Measurements from ENCODE around the gene CUL4A.
A peak's percentile ranks its signal among the peaks of the same experiment; 100 is the strongest.
"Not testable (repeated sequence)": the region's sequence is repeated elsewhere in the genome, so short reads cannot be mapped to it uniquely, and the experiment has no call there.

The CUL4A gene

GRCh38 chr13:113209336-113209758 lies at the start of gene CUL4A:
Gene CUL4A (plus strand): TSS chr13:113209613. CDS start chr13:113209628, 15 bp downstream.
- peak; percentile 72 for DNase-seq

- DNase-seq, result no peak
Measured at GRCh38 chr13:113159701-113160100, 49.7 kb upstream of the CUL4A start.

GRCh38 chr13:113160983-113161382 lies 48.4 kb upstream of the CUL4A start:
- no peak for DNase-seq

- no peak for DNase-seq
Measured at GRCh38 chr13:113161433-113161832, 48.0 kb upstream of the CUL4A start.

- DNase-seq, result not testable (repeated sequence)
Measured at GRCh38 chr13:113161975-113162374, 47.4 kb upstream of the CUL4A start.

GRCh38 chr13:113162783-113163685 lies 46.4 kb upstream of the CUL4A start:
- DNase-seq, result no peak

GRCh38 chr13:113164492-113164891 lies 44.9 kb upstream of the CUL4A start:
- no peak for DNase-seq

- DNase-seq, result no peak
Measured at GRCh38 chr13:113166266-113166665, 43.1 kb upstream of the CUL4A start.

GRCh38 chr13:113166681-113167080 lies 42.7 kb upstream of the CUL4A start:
- DNase-seq, result no peak

GRCh38 chr13:113167155-113167554 lies 42.3 kb upstream of the CUL4A start:
- DNase-seq, result no peak

- DNase-seq, result no peak
Measured at GRCh38 chr13:113167575-113167974, 41.8 kb upstream of the CUL4A start.

GRCh38 chr13:113168211-113168610 lies 41.2 kb upstream of the CUL4A start:
- no peak for DNase-seq

- no peak for DNase-seq
Measured at GRCh38 chr13:113169277-113170272, 39.8 kb upstream of the CUL4A start.

- DNase-seq, result no peak
Measured at GRCh38 chr13:113170511-113170910, 38.9 kb upstream of the CUL4A start.

- DNase-seq, result no peak
Measured at GRCh38 chr13:113171250-113172125, 37.9 kb upstream of the CUL4A start.

GRCh38 chr13:113172419-113172926 lies 36.9 kb upstream of the CUL4A start:
- no peak for DNase-seq

- DNase-seq, result no peak
Measured at GRCh38 chr13:113176280-113176679, 33.1 kb upstream of the CUL4A start.

- no peak for DNase-seq
Measured at GRCh38 chr13:113176822-113177221, 32.6 kb upstream of the CUL4A start.

- no peak for DNase-seq
Measured at GRCh38 chr13:113178070-113178895, 31.1 kb upstream of the CUL4A start.

GRCh38 chr13:113178896-113179167 lies 30.6 kb upstream of the CUL4A start:
- no peak for DNase-seq

Data from GDM1 (cell line).